A549 treated with ZK216348 at 1 μM for 4 hours (cell line): ENCODE results near the gene ZNF502. TPM values are rescaled to one million over a fixed set of nuclear protein-coding genes. Genes with fewer than 3 reads are reported as not detected.

Experiments used
- total RNA-seq: library from RNA; stranded (reverse); fragments of 200-300 nt; extraction: Qiagen RNA extraction; gene quantifications from 5 replicates; pipeline ENCODE4 v1.2.3, GENCODE V29; 2022; ENCODE audit warnings: low read depth

The ZNF502 gene
- total RNA-seq, result 1.6 to 2.5 TPM (median 2.1 TPM) in 5 replicates

GRCh38 chr3:44712455-44713075, at the start of gene ZNF502:
ZNF502 (plus strand) TSS chr3:44712660; CDS start chr3:44720262, 7,602 bp downstream.

GRCh38 chr3:44729384-44729910, 17.0 kb downstream of the ZNF502 start, which contains the start of gene ZNF501:
ZNF501 (plus strand) TSS chr3:44729635; CDS start chr3:44734422, 4,787 bp downstream.

GRCh38 chr3:44761424-44762169, 49.1 kb downstream of the ZNF502 start, which contains the start of the genes KIAA1143 and KIF15:
KIAA1143 (minus strand) TSS chr3:44761619; CDS start chr3:44761602, 17 bp downstream.
KIF15 (plus strand) TSS chr3:44761794; CDS start chr3:44761866, 72 bp downstream.

Other genes with a start within 250 kb of the ZNF502 start
- gene ZNF445, start 235.0 kb upstream of the ZNF502 start, total RNA-seq, result 2.4 to 3.2 TPM (median 2.9 TPM) in 5 replicates
- gene ZKSCAN7, start 157.5 kb upstream of the ZNF502 start, total RNA-seq, result not detected in 5 replicates
- not detected in 5 replicates for gene ZNF660, start 127.7 kb upstream of the ZNF502 start, total RNA-seq
- gene ZNF197, start 87.6 kb upstream of the ZNF502 start, total RNA-seq, result 1.5 to 2.2 TPM (median 1.8 TPM) in 5 replicates
- gene ZNF35, start 63.9 kb upstream of the ZNF502 start, total RNA-seq, result 5.2 to 8.3 TPM (median 5.5 TPM) in 5 replicates
- gene ZNF501, start 17.0 kb downstream of the ZNF502 start, total RNA-seq, result not detected in 5 replicates
- gene KIAA1143, start 49.0 kb downstream of the ZNF502 start, total RNA-seq, result 15.9 to 30.0 TPM (median 16.3 TPM) in 5 replicates
- 7.4 to 13.3 TPM (median 9.1 TPM) in 5 replicates for gene KIF15, start 49.1 kb downstream of the ZNF502 start, total RNA-seq
- 5.2 to 11.3 TPM (median 10.8 TPM) in 5 replicates for gene TMEM42, start 149.3 kb downstream of the ZNF502 start, total RNA-seq
- gene TGM4, start 161.9 kb downstream of the ZNF502 start, total RNA-seq, result 0.08 to 0.12 TPM in 2 of 5 replicates, not detected in the others